GM11168 (cell line): ENCODE measurements around the gene SVEP1.
"Not testable (repeated sequence)": the region's sequence is repeated elsewhere in the genome, so short reads cannot be mapped to it uniquely, and the experiment has no call there.

Experiments
- in situ Hi-C: fragments of 300-500 bp; cut with MboI; formaldehyde crosslinking; loops from one replicate; pipeline ENCODE4 v1.12.0; 2022; ENCODE audit warnings: low sequenced_read_pairs; ENCODE audit not compliant: unreplicated experiment

Gene SVEP1

DNA sequence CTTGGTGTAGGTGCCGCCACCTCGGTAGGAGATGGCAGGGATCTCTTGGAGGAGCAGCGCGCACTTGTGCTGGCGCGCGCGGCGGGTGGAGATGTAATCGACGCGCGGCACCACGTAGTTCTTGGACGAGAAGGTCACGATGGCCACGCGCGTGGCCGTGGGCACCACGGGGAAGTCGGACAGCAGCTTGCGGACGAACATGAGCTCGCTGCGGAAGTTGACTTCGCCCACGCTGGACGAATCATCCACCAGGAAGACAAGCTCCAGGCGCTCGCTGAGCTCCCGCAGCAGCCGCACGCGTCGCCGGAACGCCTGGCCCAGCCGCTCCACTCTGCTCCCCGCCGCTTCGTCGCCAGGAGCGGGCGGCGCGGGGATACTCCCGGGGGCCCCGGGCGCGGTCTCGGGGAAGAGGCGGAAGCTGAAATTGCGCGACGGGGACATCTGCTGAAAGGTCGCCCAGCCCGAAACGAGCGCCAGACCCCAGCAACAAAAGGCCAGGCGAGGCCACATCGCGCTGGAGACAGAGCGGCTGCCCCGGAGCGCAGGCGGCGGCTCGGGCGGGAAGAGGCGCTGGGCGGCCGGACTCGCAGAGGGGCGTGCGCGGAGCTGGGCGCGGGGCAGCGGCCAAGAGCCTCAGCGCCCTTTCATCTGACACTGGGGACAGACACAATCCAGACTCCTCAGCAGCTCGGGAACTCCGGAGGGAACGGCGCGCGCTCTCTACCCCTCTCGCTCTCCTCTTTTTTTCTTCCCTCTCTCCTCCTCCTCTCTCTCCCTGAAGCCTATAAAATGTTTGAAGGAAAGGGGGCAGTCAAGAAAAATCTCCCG is at the start of gene SVEP1:
Gene SVEP1 (minus strand): TSS at position 708 of the 828 bp plus-strand sequence. CDS start 198 bp downstream, at position 510.
- in situ Hi-C loops, result no loop called here

- in situ Hi-C loops, result loop anchor here (10.0 kb wide), 2 partner anchors 181 to 441 kb away; no protein-coding TSS in a partner anchor
Observed at GRCh38 chr9:110626101-110626829, 46.7 kb upstream of the SVEP1 start.

- in situ Hi-C loops, result loop anchor here (10.0 kb wide), 2 partner anchors 179 to 439 kb away; no protein-coding TSS in a partner anchor
Observed at GRCh38 chr9:110623462-110624025, 44.0 kb upstream of the SVEP1 start.

DNA sequence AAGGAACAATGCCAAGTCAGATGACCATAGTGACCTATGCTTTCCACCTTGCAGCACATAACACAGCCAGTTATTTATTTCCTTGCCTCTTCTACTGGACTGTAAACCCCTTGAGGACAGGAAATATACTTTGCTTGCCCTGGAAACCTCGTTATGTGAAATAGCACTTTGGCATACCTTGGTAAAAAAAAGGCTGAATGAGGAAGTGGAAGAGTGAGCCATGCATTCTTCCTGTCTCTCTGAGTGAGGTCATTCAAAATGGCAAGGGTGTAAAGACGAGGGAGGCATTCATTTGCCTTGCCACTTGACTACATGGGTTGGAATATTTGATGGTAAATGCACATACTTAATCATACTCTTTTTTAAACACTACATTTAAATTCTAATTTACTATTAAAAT is 42.8 kb upstream of the SVEP1 start:
- in situ Hi-C loops, result loop anchor here (10.0 kb wide), 2 partner anchors 178 to 438 kb away; no protein-coding TSS in a partner anchor

DNA sequence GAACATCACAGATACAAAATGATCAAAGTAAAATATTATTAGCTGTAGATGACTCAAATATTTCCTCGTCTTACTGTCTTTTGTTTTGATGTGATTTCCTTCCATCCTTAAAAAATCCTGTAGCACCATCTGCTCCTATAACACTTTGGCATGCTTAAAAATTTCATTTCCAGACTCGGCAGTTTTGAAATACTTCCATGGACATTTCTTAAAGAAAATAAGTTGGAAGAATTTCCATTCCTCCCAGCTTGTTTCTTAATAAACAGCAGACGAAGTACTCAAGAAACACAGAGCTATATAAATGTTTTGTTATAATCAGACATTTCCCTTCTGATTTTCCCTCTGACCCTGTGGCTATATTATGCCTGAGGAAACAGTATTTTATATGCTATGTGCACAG is 41.2 kb upstream of the SVEP1 start:
- in situ Hi-C loops, result loop anchor here (10.0 kb wide), 2 partner anchors 176 to 436 kb away; no protein-coding TSS in a partner anchor

DNA sequence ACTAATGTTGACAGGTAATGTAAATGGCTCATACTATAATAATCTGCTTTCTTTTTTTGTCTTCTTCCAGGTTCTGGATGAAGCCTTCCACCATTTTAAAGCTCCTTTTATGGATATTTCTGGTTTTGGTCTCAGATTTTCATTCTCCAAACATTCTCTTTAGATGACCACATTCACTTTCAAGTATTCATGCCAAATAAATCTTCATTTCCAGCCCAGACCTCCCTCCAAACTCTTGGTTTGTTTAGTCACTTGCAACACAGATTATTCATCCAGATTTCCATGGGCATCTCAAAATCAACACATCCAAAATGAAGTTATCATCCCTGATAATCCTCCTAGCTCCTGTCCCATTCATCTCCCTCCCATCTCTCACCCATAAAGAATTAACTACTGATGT is 40.3 kb upstream of the SVEP1 start:
- in situ Hi-C loops, result loop anchor here (10.0 kb wide), 2 partner anchors 175 to 435 kb away; no protein-coding TSS in a partner anchor

DNA sequence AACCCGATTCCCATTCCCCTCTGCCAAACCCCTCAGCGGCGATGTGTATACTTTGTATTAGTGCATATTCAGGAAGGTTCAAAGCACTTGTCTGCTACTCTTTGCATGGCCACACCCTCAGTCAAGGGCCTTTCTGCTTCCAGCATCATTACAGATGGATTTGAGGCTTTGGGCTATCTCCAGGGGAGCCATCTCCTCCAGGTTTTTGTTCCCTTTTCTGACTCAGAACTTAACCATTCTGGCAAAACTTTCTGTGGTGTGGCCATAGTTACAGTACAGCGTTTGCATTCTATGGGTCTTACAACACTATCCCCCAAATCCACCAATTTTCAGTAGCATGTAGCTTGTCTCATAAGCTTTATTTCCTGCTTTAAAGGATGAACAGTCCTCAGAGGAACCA is 36.0 kb upstream of the SVEP1 start:
- in situ Hi-C loops, result no loop called here

GRCh38 chr9:110614576-110614975 is 35.0 kb upstream of the SVEP1 start:
- in situ Hi-C loops, result not testable (repeated sequence)

- in situ Hi-C loops, result no loop called here
Observed at GRCh38 chr9:110606179-110606790, 26.7 kb upstream of the SVEP1 start.

DNA sequence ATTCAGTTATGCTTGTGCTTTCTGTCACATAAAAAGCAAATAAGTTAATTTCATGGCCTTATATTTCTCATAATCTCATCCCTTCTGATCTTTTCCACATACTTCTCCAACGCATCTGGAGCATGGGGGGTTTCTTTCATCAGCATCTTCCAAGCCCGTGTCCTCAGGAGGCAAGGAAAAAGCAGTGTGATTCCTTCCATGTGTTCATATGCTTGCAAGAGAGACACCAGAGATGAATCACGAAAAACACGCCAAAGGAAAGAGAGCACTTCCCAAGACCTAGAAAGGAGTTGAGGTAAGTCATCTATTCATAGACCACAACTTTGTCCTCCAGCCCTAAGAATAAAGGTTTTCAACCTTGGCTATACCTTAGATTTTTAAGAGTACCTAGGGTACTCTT is 26.0 kb upstream of the SVEP1 start:
- in situ Hi-C loops, result no loop called here

DNA sequence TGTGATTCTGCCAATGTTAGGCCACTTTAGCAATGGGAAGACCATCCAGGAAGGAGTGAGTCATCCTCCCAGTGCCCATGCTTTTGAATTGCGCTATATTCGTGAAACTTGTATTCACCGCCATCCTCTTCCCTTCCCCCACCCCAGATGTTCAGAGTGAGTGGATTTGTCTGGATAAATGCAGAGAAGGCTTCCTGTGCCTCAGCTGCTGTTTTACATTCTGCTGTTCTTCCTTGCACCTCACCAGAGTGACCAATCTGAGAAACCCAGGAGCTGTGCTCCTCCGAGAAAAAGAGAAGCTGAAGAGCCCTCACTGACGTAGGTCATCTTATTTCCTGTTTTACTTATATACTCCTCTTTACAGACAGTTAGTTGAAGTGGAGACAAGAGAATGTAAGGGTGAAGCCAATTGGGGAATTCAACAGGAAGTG is 24.6 kb upstream of the SVEP1 start:
- in situ Hi-C loops, result no loop called here

DNA sequence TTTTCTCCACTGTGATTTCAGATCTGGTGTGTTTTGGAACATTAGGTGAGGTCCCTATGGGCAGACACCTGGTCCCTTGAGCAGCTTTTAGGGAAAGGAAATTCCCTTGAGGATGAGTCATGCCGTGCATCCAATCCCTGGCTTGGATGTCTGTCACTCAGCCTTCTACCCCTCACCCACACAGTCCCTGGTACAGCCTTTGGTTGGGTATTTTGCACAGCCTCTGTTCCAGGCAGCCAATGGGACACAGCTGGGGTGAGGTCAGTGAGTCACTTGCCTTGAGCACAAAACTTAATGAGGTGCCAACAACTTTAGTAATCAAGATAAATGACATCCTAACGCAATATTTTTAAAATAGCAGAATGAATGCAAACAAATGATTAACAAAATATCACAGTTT is 22.7 kb upstream of the SVEP1 start:
- in situ Hi-C loops, result no loop called here

DNA sequence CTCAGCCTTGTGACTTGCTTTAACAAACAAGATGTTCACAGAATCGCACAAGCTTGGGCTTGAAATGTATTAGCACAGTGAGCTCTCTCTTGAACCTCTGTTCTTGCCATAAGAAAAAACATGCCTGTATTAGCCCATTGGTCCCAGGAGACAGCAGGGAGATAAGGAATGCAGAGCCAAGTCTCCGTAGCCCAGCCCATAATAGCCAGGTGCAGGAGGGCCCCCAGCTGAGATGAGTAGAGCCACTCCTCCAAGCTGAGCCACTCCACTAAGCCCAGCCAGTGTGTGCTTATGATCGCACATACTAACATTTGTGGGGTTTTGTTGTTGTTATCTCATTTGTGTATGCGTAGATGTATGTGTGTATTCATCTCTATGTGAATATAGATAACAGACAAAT is 21.6 kb upstream of the SVEP1 start:
- in situ Hi-C loops, result no loop called here

DNA sequence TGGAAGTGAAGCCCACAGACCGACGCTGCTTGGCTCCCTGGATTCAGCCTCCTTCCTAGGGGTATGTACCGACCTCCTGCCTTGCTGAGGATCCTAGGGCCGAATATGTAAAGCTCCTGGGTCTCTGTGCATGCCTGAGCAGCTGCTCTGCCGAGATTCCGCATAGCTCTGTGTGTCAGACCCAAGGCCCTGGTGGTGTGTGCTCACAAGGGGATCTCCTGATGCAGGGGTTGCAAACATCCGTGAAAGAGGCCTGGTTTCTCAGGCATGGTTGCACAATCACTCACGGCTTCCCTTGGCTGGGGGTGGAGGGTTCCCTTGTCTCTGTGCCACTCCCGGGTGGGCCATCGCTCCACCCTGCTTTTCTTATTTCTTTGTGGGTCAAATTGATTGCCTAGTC is 19.9 kb upstream of the SVEP1 start:
- in situ Hi-C loops, result no loop called here

- in situ Hi-C loops, result no loop called here
Observed at GRCh38 chr9:110592044-110592830, 12.7 kb upstream of the SVEP1 start.

DNA sequence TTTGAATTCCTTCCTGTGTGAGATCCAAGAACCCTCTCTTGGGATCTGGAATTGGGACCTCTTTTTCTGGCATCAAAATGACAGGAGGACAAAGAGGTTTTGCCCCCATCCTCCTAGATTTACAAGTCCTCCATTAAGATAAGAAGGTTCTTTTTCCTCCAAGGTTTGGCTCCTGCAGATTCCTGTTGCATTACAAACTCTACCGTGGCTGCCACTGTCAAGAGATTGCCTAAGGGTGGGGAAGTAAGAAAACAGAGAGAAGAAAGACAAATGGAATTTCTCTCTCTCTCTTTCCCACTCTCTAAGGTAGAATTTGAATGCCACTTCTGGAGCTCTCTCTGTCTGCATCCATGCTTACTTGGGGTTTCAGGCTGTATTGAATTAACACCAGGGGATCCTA is 12.0 kb upstream of the SVEP1 start:
- in situ Hi-C loops, result no loop called here

DNA sequence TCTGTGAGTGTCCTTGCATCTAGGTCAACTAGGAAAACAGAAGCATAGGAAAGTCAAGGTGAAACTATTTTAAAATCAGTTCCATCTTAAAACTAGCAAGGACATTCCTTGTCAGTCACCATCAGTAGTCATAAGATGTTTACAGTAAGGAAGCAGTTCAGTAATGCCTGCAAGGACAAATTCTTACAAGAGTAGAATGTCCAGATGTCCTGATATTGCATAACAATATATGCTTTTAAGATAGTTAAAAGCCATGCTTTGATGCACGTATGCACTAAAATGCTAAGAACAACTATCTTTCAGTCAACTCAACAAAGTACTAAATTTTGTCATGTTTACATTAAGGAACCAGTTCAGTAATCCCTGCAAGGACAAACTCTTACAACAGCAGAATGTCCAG is 11.3 kb upstream of the SVEP1 start:
- in situ Hi-C loops, result no loop called here

DNA sequence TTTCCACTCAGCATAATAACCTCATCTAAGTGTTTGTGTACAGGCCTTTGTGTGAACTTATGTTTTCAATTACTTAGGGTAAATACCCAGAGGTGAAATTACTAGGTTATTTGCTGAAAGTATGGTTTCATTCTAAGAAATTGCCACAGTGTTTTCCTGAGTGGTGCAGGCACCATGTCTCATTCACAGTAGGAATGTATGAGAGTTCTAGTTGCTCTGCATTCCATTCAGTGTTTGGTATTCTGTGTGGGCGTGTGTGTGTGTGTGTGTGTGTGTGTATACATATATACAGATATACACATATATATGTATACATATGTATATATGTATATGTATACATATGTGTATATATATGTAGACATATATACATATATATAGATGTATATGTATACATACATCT is 8.8 kb upstream of the SVEP1 start:
- in situ Hi-C loops, result no loop called here

- in situ Hi-C loops, result no loop called here
Observed at GRCh38 chr9:110583237-110583636, 3.7 kb upstream of the SVEP1 start.

DNA sequence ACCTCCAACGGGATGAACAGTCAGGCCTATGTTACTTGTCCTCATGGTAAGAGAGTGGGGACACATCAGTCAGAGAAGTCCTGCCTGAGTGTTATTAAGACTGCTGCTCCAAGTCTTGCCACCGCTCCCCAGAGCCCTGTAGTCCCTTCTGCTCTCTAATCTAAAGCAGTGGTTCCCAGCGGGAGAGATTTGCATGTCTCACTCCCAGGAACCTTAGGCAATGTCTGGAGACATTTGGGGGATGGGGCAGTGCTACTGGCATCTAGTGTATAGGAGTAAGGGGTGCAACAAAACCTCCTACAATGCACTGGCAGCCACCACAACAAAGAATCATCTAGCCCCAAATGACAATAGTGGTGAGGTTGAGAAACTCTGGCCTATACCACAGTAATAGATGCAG is 2.6 kb upstream of the SVEP1 start:
- in situ Hi-C loops, result no loop called here
